ENCODE measurements around the gene E2F8.

E2F8 gene

DNA sequence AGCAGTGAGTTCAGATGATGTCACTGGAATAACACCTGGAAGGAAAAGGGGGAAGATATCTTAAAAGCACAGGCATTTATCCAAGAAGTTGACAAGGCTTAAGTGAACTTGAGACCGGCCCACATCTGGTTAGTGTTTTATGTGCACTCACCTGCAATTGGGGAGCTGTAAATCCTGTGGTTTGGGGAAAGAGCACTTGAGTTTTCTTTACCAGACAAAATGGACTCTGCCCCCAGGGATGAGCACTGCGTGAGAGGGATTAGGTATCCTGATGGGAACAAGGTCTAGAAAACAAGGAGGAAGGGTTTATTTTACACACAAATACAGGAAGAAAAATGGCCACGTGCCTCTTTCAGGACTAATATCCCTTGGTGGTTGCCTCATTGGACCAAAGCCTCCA lies 15.2 kb downstream of the E2F8 start:
- H3K4me3 ChIP-seq (ENCODE audit: low read depth, low read length): no peak overlapping the region
- DNase-seq (ENCODE audit: low read depth, low spot score): no peak
- TF ChIP-seq CTCF (IDR thresholded peaks at IDR 0.05; ENCODE audit: low read depth, low read length): no peak
- in situ Hi-C loops (cut with HindIII; ENCODE audit: low sequenced_read_pairs): no loop called here

DNA sequence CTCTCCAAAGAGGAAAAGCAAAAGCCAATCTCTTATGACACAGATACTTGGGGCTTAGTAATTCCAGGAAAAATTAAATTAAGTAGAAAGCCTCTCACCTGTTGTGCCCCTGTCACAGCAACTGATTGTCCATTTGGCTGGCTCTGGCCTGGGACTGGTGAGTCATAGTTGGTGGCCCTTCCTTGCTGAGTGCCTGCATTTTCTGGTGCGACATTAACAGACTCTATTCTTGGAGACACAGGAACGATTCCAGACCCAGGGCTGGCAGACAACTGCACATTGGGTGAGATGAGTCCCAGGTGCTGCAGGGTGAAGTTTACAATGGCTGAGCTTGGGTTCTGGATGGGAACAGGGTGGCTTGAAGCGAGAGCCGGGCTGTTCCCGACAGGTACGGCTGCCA lies 15.6 kb downstream of the E2F8 start:
- in situ Hi-C loops (cut with HindIII; ENCODE audit: low sequenced_read_pairs): no loop called here
- no peak overlapping the region for H3K4me3 ChIP-seq (ENCODE audit: low read depth, low read length)
- no peak for TF ChIP-seq CTCF (IDR thresholded peaks at IDR 0.05; ENCODE audit: low read depth, low read length)
- no peak for DNase-seq (ENCODE audit: low read depth, low spot score)

DNA sequence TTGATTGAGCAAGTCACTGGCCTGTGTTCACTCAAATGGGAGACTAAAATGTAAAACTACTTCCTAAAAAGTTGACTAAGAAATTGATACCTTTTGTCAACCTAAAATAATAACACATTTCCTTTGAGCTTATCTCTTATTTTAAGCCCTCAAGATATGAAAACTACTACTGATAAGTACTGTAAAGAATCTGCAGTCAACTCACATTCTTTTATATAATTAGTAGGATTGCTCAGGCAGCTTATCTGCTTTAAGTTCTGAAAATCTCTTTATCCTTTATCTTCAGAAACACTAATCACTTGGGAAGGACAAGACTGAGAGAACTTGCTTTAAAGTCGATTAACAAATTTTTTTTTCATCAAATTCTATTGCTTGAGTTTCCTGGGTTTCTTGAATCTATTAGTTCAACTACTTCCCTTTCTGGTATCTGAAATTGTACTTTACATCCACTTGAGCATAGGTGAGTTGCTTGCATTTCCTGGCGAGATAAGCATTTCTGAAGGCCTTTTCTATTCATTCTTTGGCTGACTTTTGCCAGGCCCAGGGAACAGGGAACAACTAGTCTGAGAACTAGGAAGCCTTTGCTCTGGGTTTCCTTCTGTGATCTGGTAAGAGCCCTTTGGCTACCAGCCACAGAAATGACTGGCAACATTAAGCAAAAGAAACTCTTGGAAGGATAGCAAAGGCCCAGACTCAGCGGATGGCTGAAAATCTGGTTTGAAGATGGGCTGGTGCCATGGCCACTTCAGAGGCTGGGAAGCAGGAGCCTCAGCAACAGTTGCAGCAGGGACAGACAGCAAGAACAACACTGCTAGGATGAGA lies 19.6 kb downstream of the E2F8 start:
- DNase-seq (ENCODE audit: low read depth, low spot score): no peak
- no peak overlapping the region for H3K4me3 ChIP-seq (ENCODE audit: low read depth, low read length)
- in situ Hi-C loops (cut with HindIII; ENCODE audit: low sequenced_read_pairs): no loop called here
- no peak for TF ChIP-seq CTCF (IDR thresholded peaks at IDR 0.05; ENCODE audit: low read depth, low read length)

DNA sequence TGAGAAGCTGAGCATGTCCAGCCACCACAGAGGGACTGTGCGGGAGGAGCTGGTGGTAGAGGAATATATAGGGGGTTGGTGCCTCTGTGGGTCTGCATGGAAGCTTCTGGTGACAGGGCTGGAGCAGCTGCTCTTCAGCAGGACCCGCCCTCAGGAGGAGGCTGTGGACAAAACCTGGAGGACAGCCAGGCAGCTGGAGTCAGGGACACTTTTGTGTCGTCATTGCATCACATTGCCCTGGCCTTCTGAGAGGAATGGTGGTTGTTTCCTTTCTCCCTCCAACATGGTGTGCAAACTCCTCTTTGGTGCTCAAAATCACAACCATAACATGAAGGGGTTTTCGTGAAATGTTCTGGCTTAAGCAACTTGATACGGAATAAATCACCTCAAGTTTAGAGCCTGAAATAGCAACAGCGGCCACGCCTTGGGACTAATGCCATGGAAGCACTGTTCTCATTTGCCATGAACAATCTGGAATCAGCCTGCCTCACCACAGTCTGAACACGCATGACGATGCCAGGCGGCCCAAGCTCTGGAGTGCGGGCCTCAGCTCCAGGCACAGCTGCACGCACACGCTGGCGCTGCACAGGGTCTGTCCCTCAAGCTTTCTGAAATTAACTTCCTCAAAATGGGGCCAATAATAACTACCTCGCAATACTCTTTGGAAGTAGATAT lies 21.8 kb downstream of the E2F8 start:
- DNase-seq (ENCODE audit: low read depth, low spot score): no peak
- in situ Hi-C loops (cut with HindIII; ENCODE audit: low sequenced_read_pairs): no loop called here
- no peak overlapping the region for H3K4me3 ChIP-seq (ENCODE audit: low read depth, low read length)
- no peak for TF ChIP-seq CTCF (IDR thresholded peaks at IDR 0.05; ENCODE audit: low read depth, low read length)

DNA sequence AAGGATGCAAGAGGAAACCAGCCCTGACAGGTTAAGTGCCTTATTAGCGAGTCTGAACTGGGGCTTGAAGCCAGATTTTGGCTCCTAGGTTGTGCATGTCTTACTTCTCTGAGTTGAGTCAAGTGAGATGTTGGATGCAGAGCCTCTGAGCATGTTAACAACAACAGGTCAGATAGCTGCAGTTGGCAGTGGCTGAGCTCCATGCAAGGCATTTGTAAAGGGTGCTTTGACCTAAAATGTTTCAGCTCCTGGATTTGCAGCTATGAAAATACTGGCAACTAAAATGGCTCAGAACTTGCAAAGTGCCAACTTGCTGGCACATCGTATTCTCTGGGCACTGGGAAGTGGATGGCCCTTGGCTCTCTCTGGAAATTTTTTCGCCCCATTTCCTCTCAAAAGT lies 22.5 kb downstream of the E2F8 start:
- in situ Hi-C loops (cut with HindIII; ENCODE audit: low sequenced_read_pairs): no loop called here
- no peak overlapping the region for H3K4me3 ChIP-seq (ENCODE audit: low read depth, low read length)
- TF ChIP-seq CTCF (IDR thresholded peaks at IDR 0.05; ENCODE audit: low read depth, low read length): no peak
- no peak for DNase-seq (ENCODE audit: low read depth, low spot score)

- in situ Hi-C loops (cut with HindIII; ENCODE audit: low sequenced_read_pairs): no loop called here
- no peak for TF ChIP-seq CTCF (IDR thresholded peaks at IDR 0.05; ENCODE audit: low read depth, low read length)
- DNase-seq (ENCODE audit: low read depth, low spot score): no peak
- H3K4me3 ChIP-seq (ENCODE audit: low read depth, low read length): no peak overlapping the region
Measured at GRCh38 chr11:19216709-19217374, 23.9 kb downstream of the E2F8 start.
